Measurements from ENCODE around the gene PGK2. TPM values are rescaled to one million over a fixed set of nuclear protein-coding genes. Genes with fewer than 3 reads are reported as not detected.

PGK2 gene
- total RNA-seq, 1 experiment from 2014 or later, result not detected

DNA sequence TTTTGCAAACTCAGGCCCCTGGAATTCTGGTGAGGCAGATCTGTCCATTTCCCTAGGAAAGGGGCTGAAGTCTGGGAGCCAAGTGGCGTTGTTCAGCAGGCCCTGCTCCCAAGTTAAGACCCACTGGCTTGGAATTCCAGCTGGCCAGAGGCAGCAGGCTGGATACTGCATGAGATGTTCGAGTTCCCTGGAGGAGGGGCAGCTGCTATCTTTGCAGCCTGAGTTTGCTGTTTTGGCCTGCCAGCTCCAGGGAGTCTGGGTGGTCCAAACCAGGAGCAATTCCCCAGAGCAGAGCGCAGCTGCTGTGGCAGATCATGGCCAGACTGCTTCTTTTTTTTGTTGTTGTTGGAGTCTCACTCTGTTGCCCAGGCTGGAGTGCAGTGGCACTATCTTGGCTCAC is 18.2 kb upstream of the PGK2 start:
- H3K4me1 Mint-ChIP-seq, result no peaks in the 10 kb centered on the region
- no peak overlapping the region for H3K27ac Mint-ChIP-seq
- Histone ChIP-seq H2AFZ (ENCODE audit: low read length) (no peak overlapping the region), H2BK120ac (ENCODE audit: low read depth, low read length, poor library complexity, severe bottlenecking) (no peak overlapping the region), H3K27ac (ENCODE audit: insufficient read length, low read depth, low read length) (no peak overlapping the region), H3K4me1 (ENCODE audit: insufficient read depth, low read length) (no peaks in the 10 kb centered on the region), H2BK12ac (ENCODE audit: insufficient read length, low read depth, low read length) (no peak overlapping the region), H2BK5ac (ENCODE audit: insufficient read length, low read length) (no peak overlapping the region), H3K9me3 (ENCODE audit: control insufficient read depth, low read depth, low read length) (no peaks in the 10 kb centered on the region), H3K56ac (ENCODE audit: insufficient read length, low read depth, low read length) (no peak overlapping the region), H3K9ac (ENCODE audit: extremely low read depth, insufficient read length, low read length) (no peak overlapping the region), H3K23me2 (ENCODE audit: insufficient read length, low read depth, low read length, poor library complexity, severe bottlenecking) (no peaks in the 10 kb centered on the region), H4K91ac (ENCODE audit: insufficient read length, low read depth, low read length) (no peak overlapping the region), H3K4me2 (ENCODE audit: insufficient read depth, insufficient read length, low read length) (no peak overlapping the region), H3K14ac (ENCODE audit: insufficient read depth, low read length) (no peak overlapping the region), H2BK20ac (ENCODE audit: low read depth, low read length, poor library complexity, severe bottlenecking) (no peak overlapping the region), H3K4ac (ENCODE audit: low read depth, low read length) (no peak overlapping the region), H4K5ac (ENCODE audit: insufficient read length, low read depth, low read length) (no peak overlapping the region), H3K79me1 (ENCODE audit: insufficient read depth, low read depth, low read length, poor library complexity, severe bottlenecking) (no peaks in the 10 kb centered on the region), H3K23ac (ENCODE audit: insufficient read length, low read depth, low read length) (no peak overlapping the region), H3K79me2 (ENCODE audit: insufficient read depth, low read length) (no peaks in the 10 kb centered on the region), H4K8ac (replicated peaks; ENCODE audit: insufficient read length, low read depth, low read length) (no peak overlapping the region), H3T11ph (ENCODE audit: low read length) (no peak overlapping the region), H3K27me3 (ENCODE audit: insufficient read depth, low read length) (no peaks in the 10 kb centered on the region), H2AK5ac (ENCODE audit: insufficient read length, low read length) (no peak overlapping the region), H4K20me1 (ENCODE audit: control insufficient read depth, insufficient read depth, insufficient read length) (no peaks in the 10 kb centered on the region), H2BK15ac (ENCODE audit: low read depth, low read length) (no peak overlapping the region), H3K18ac (ENCODE audit: insufficient read length, low read depth, low read length) (no peak overlapping the region)
- H3K9me3 Mint-ChIP-seq, result peaks cover 0 to 9% of the 10 kb centered on the region in 2 experiments; a peak in 3 of 5 replicates
- TF ChIP-seq, protein P1, sequence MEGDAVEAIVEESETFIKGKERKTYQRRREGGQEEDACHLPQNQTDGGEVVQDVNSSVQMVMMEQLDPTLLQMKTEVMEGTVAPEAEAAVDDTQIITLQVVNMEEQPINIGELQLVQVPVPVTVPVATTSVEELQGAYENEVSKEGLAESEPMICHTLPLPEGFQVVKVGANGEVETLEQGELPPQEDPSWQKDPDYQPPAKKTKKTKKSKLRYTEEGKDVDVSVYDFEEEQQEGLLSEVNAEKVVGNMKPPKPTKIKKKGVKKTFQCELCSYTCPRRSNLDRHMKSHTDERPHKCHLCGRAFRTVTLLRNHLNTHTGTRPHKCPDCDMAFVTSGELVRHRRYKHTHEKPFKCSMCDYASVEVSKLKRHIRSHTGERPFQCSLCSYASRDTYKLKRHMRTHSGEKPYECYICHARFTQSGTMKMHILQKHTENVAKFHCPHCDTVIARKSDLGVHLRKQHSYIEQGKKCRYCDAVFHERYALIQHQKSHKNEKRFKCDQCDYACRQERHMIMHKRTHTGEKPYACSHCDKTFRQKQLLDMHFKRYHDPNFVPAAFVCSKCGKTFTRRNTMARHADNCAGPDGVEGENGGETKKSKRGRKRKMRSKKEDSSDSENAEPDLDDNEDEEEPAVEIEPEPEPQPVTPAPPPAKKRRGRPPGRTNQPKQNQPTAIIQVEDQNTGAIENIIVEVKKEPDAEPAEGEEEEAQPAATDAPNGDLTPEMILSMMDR (conservative IDR thresholded peaks at IDR 0.05), result no peak
- H3K4me3 Mint-ChIP-seq, result no peak overlapping the region
- H3K36me3 Mint-ChIP-seq (ENCODE audit: insufficient read depth in 1 of 3, low read depth in 3 of 3), result no peaks in the 10 kb centered on the region; a peak in 3 of 7 replicates
- no CpG with 5 or more reads among the region's 3 CpGs for WGBS (ENCODE audit: extremely low coverage, insufficient read length, low lambda C conversion rate)
- DNase-seq, result no peak
- H3K27me3 Mint-ChIP-seq (ENCODE audit: low read depth), result no peaks in the 10 kb centered on the region
